Activated T-cell treated with anti-CD3 and anti-CD28 coated beads, Interleukin-2, amount 50 U/mL, for 24 hours (primary cell): ENCODE data around the gene SLC17A8.

ENCODE experiments used
- DNase-seq: peaks from one replicate; pipeline ENCODE4 v3.0.0-alpha.2; 2020
- H3K27ac Mint-ChIP-seq: 2 replicates; pipeline ENCODE4 v1.8.0; 2020; ENCODE audit warnings: mild to moderate bottlenecking, mixed read lengths
- H3K27me3 Mint-ChIP-seq: 2 replicates; pipeline ENCODE4 v1.8.0; 2020; ENCODE audit warnings: mixed read lengths
- H3K36me3 Mint-ChIP-seq: 2 replicates; pipeline ENCODE4 v1.8.0; 2020; ENCODE audit warnings: low read depth, mixed read lengths
- H3K4me1 Mint-ChIP-seq: 2 replicates; pipeline ENCODE4 v1.8.0; 2020; ENCODE audit warnings: low read depth, mixed read lengths
- H3K4me3 Mint-ChIP-seq: 2 replicates; pipeline ENCODE4 v1.8.0; 2020; ENCODE audit warnings: mild to moderate bottlenecking, moderate library complexity, mixed read lengths
- H3K9me3 Mint-ChIP-seq: 2 replicates; pipeline ENCODE4 v1.8.0; 2020; ENCODE audit warnings: mixed read lengths

SLC17A8 gene

DNA sequence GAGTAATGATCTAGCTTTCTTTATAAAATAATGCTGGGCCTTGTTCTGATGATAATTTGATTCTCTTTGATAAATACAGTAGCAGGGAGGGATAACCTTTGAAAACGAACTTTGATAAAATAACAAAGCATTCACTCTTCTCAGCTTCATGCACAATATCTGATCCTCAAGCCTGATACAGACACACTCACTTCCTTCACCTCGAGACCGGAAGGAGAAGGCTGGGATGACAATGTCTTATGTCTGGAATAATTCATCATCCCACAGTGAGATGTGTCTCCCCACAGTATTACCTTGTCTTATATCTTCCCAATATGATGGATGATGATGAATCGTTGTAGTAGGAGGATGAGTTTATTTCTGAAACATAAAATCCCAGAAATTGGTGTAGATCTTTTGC, 101.3 kb downstream of the SLC17A8 start:
- H3K4me1 Mint-ChIP-seq = no peaks in the 10 kb centered on the region
- no peak overlapping the region for H3K4me3 Mint-ChIP-seq
- no peaks in the 10 kb centered on the region for H3K9me3 Mint-ChIP-seq
- no peak overlapping the region for H3K27ac Mint-ChIP-seq
- peaks cover 13% of the 10 kb centered on the region for H3K27me3 Mint-ChIP-seq
- DNase-seq = no peak
- H3K36me3 Mint-ChIP-seq = no peaks in the 10 kb centered on the region

DNA sequence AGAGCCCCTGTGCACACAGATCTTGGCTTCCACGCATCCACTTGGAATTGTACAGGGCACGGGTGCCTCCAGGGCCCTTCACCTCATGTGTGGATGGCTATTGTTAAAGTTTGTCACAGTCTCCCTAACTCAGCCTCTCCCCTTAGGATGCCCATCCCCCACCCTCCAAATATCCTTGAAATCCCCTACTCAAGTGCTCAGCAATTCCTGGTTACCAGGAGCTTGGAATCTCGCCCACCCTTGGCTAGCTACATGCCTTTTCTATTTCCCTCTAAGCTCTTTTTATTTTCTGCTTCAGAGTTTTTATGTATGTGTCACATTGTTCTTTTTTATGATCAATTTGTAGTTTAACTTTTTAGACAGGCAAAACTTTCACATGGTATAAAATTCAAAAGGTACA, 103.8 kb downstream of the SLC17A8 start:
- no peak overlapping the region for H3K27ac Mint-ChIP-seq
- no peaks in the 10 kb centered on the region for H3K9me3 Mint-ChIP-seq
- H3K4me3 Mint-ChIP-seq = no peak overlapping the region
- H3K4me1 Mint-ChIP-seq = no peaks in the 10 kb centered on the region
- H3K36me3 Mint-ChIP-seq = no peaks in the 10 kb centered on the region
- DNase-seq = no peak
- H3K27me3 Mint-ChIP-seq = peaks cover 13% of the 10 kb centered on the region

DNA sequence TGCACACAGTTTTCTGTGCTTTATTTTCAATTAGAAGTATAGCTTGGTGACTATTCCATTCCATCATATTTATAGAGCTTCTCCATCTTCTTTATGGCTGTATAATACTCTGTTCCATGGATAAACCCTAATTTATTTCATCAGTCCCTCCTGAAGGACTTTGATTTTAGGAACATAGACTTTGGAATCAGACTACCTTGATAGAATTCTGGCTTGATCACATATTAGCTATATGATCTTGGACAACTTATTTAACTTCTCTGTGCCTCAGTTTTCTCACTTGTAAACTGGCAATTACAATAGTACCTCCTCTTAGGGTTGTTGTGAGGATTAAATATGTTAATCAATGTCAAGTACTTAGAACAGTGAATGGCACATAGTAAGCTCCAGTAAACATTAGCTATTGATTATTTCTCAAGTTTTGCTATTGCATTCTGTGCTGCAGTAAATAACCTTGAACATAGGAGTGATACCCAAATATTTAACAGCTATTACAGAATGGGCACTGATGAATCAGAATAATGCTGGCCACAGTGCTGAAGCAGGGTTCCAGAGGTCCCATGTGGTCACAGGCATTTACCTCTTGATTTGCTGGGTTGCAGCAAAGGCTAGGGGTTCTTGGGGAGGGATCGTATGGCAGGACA, 104.6 kb downstream of the SLC17A8 start:
- Mint-ChIP-seq H3K27me3 (peaks cover 13% of the 10 kb centered on the region), H3K4me3 (no peak overlapping the region), H3K36me3 (no peaks in the 10 kb centered on the region), H3K27ac (no peak overlapping the region), H3K4me1 (no peaks in the 10 kb centered on the region), H3K9me3 (no peaks in the 10 kb centered on the region)
- DNase-seq = no peak

DNA sequence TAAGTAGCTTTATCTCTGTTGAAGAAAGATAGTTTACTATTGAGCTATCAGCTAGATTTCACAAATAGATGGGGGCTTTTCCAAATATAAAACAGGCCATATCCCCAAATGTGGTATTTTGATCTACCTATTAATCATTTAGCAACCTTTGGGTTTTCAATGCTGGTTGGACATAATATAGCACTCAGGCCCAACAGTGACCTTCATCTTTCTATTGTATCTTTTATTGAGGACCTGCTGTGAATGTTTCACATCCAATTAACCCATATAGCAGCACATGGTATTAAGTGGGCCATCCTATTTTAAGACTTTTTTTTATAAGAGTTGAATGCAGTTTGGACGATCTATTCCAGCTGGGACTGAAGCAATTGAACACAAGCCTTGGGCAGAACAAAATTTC, 106.8 kb downstream of the SLC17A8 start:
- H3K9me3 Mint-ChIP-seq = no peaks in the 10 kb centered on the region
- H3K4me1 Mint-ChIP-seq = no peaks in the 10 kb centered on the region
- no peaks in the 10 kb centered on the region for H3K36me3 Mint-ChIP-seq
- H3K4me3 Mint-ChIP-seq = no peak overlapping the region
- peaks cover 11% of the 10 kb centered on the region for H3K27me3 Mint-ChIP-seq
- H3K27ac Mint-ChIP-seq = no peak overlapping the region
- DNase-seq = no peak

GRCh38 chr12:100464529-100464928, 107.7 kb downstream of the SLC17A8 start:
- H3K27ac Mint-ChIP-seq = no peak overlapping the region
- H3K4me3 Mint-ChIP-seq = no peak overlapping the region
- DNase-seq = no peak
- peaks cover 11% of the 10 kb centered on the region for H3K27me3 Mint-ChIP-seq
- no peaks in the 10 kb centered on the region for H3K4me1 Mint-ChIP-seq
- no peaks in the 10 kb centered on the region for H3K9me3 Mint-ChIP-seq
- H3K36me3 Mint-ChIP-seq = no peaks in the 10 kb centered on the region

DNA sequence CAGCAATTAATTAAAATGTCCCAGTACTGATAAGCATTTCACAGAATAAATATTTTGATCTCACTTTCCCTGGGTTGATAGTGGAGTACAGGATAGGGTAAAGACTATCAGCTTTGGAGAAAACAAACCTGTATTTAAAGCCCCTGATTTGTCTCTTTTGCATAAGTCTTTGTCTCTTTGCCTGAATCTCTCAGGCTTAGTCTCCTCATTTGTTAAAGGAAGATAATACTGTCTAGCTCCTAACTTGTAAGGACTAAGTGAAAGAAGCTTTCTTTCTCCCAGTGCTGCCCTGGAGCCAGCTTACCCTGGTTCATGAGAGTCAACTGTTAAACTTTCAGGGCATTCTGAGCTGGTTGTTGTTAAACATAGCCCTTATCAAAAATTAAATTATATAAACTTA, 111.3 kb downstream of the SLC17A8 start:
- no peak for DNase-seq
- Mint-ChIP-seq H3K27ac (no peak overlapping the region), H3K4me1 (no peaks in the 10 kb centered on the region)

More for the DNA sequence above, 111.3 kb downstream of the SLC17A8 start:
- no peaks in the 10 kb centered on the region for H3K9me3 Mint-ChIP-seq
- H3K4me3 Mint-ChIP-seq = no peak overlapping the region
- no peaks in the 10 kb centered on the region for H3K36me3 Mint-ChIP-seq
- peaks cover 4% of the 10 kb centered on the region for H3K27me3 Mint-ChIP-seq
